ENCODE measurements around the gene LRCH4. TPM values are rescaled to one million over a fixed set of nuclear protein-coding genes. Genes with fewer than 3 reads are reported as not detected.

The LRCH4 gene
- total RNA-seq, 2 experiments from 2014 or later: 313 to 317 TPM

- no peak overlapping the region for H3K4me3 Mint-ChIP-seq
- H3K27me3 Mint-ChIP-seq: no peaks in the 10 kb centered on the region
- DNase-seq: no peak
- H3K4me1 Mint-ChIP-seq (ENCODE audit: low read depth): no peaks in the 10 kb centered on the region
- ChIA-PET CTCF (no interaction called here), POLR2A (interaction anchor here (2.6 kb wide), 1 partner anchor 9 kb away, joined by 14 read pairs; the partner anchor contains the start of genes FBXO24 and LRCH4)
- Histone ChIP-seq H3K4me1 (ENCODE audit: insufficient read depth, low read length) (no peaks in the 10 kb centered on the region), H3K9me3 (ENCODE audit: control insufficient read depth in 1 of 2, insufficient read depth in 1 of 2, low read length in 2 of 2) (no peaks in the 10 kb centered on the region), H3K36me3 (ENCODE audit: insufficient read depth, low read length) (no peaks in the 10 kb centered on the region), H3K27me3 (ENCODE audit: control insufficient read depth in 1 of 2, insufficient read depth in 2 of 2, low read length in 2 of 2) (peaks cover 0 to 5% of the 10 kb centered on the region in 2 experiments), H3K27ac (ENCODE audit: low read depth in 1 of 2, low read length in 2 of 2) (no peak overlapping the region), H3K4me3 (ENCODE audit: low read length) (no peak overlapping the region)
- H3K36me3 Mint-ChIP-seq (ENCODE audit: low read depth): no peaks in the 10 kb centered on the region
- H3K27ac Mint-ChIP-seq: no peak overlapping the region
- H3K9me3 Mint-ChIP-seq: no peaks in the 10 kb centered on the region
- TF ChIP-seq CTCF (IDR thresholded peaks at IDR 0.05): no peak
- no peak for ATAC-seq (ENCODE audit: poor library complexity)
- intact Hi-C loops (cut with DNase I, micrococcal nuclease): no loop called here
Observed at GRCh38 chr7:100595188-100595587, 9.3 kb upstream of the LRCH4 start.

GRCh38 chr7:100591596-100591995 lies 5.7 kb upstream of the LRCH4 start:
- Histone ChIP-seq H3K4me1 (ENCODE audit: insufficient read depth, low read length) (peaks cover 9% of the 10 kb centered on the region), H3K27ac (ENCODE audit: low read depth in 1 of 2, low read length in 2 of 2) (no peak overlapping the region), H3K36me3 (ENCODE audit: insufficient read depth, low read length) (no peaks in the 10 kb centered on the region), H3K27me3 (ENCODE audit: control insufficient read depth in 1 of 2, insufficient read depth in 2 of 2, low read length in 2 of 2) (peaks cover 0 to 5% of the 10 kb centered on the region in 2 experiments), H3K4me3 (ENCODE audit: low read length) (no peak overlapping the region), H3K9me3 (ENCODE audit: control insufficient read depth in 1 of 2, insufficient read depth in 1 of 2, low read length in 2 of 2) (no peaks in the 10 kb centered on the region)
- no peak overlapping the region for H3K27ac Mint-ChIP-seq
- CTCF ChIA-PET: no interaction called here
- TF ChIP-seq CTCF (IDR thresholded peaks at IDR 0.05): no peak
- DNase-seq: no peak
- intact Hi-C loops (cut with DNase I, micrococcal nuclease): no loop called here
- POLR2A ChIA-PET: interaction anchor here (1.2 kb wide), 1 partner anchor 28 kb away, joined by 5 read pairs; no protein-coding TSS in a partner anchor
- H3K9me3 Mint-ChIP-seq: no peaks in the 10 kb centered on the region
- H3K27me3 Mint-ChIP-seq: no peaks in the 10 kb centered on the region
- no peak for ATAC-seq (ENCODE audit: poor library complexity)
- H3K4me3 Mint-ChIP-seq: no peak overlapping the region
- no peaks in the 10 kb centered on the region for H3K36me3 Mint-ChIP-seq (ENCODE audit: low read depth)
- peaks cover 8% of the 10 kb centered on the region for H3K4me1 Mint-ChIP-seq (ENCODE audit: low read depth)

GRCh38 chr7:100590077-100590737 lies 4.3 kb upstream of the LRCH4 start:
- no peaks in the 10 kb centered on the region for H3K27me3 Mint-ChIP-seq
- Histone ChIP-seq H3K9me3 (ENCODE audit: control insufficient read depth in 1 of 2, insufficient read depth in 1 of 2, low read length in 2 of 2) (no peaks in the 10 kb centered on the region), H3K27ac (ENCODE audit: low read depth in 1 of 2, low read length in 2 of 2) (no peak overlapping the region), H3K27me3 (ENCODE audit: control insufficient read depth in 1 of 2, insufficient read depth in 2 of 2, low read length in 2 of 2) (peaks cover 0 to 5% of the 10 kb centered on the region in 2 experiments), H3K36me3 (ENCODE audit: insufficient read depth, low read length) (no peaks in the 10 kb centered on the region), H3K4me3 (ENCODE audit: low read length) (no peak overlapping the region), H3K4me1 (ENCODE audit: insufficient read depth, low read length) (peaks cover 14% of the 10 kb centered on the region)
- no peak overlapping the region for H3K27ac Mint-ChIP-seq
- TF ChIP-seq CTCF (IDR thresholded peaks at IDR 0.05): no peak
- peaks cover 15% of the 10 kb centered on the region for H3K4me1 Mint-ChIP-seq (ENCODE audit: low read depth)
- CTCF ChIA-PET: interaction anchor here (1.7 kb wide), 1 partner anchor 21 kb away, joined by 5 read pairs; no protein-coding TSS in a partner anchor
- ATAC-seq (ENCODE audit: poor library complexity) (no peak), DNase-seq (no peak)
- H3K36me3 Mint-ChIP-seq (ENCODE audit: low read depth): peaks cover 5% of the 10 kb centered on the region
- intact Hi-C loops (cut with DNase I, micrococcal nuclease): no loop called here
- POLR2A ChIA-PET: no interaction called here
- H3K4me3 Mint-ChIP-seq: no peak overlapping the region
- H3K9me3 Mint-ChIP-seq: no peaks in the 10 kb centered on the region
